GM13976 (cell line): ENCODE measurements around the gene TEDC1.

Experiments used
- DNase-seq: peaks from one replicate; pipeline ENCODE4 v3.0.0; 2012; ENCODE audit warnings: low spot score
- CTCF ChIP-seq: IDR thresholded peaks from 2 replicates; pipeline ENCODE4 v1.5.1; 2012; ENCODE audit warnings: borderline replicate concordance, mild to moderate bottlenecking; ENCODE audit not compliant: insufficient read depth; ENCODE audit errors: extremely low read depth, missing control alignments, control extremely low read depth
- in situ Hi-C: fragments of 300-500 bp; cut with MboI; formaldehyde crosslinking; loops from one replicate; pipeline ENCODE4 v1.12.0; 2022; ENCODE audit warnings: low sequenced_read_pairs, mixed read lengths, inconsistent platforms; ENCODE audit not compliant: unreplicated experiment

The TEDC1 gene

GRCh38 chr14:105490572-105491365 lies at the start of gene TEDC1:
TEDC1 (plus strand) TSS chr14:105491246; CDS start chr14:105491376, 130 bp downstream.
- in situ Hi-C loops, result no loop called here
- DNase-seq, result peak; percentile 96
- peak; percentile 98 for TF ChIP-seq CTCF

GRCh38 chr14:105442125-105442524 lies 48.9 kb upstream of the TEDC1 start:
- in situ Hi-C loops, result no loop called here
- TF ChIP-seq CTCF, result no peak
- DNase-seq, result no peak

GRCh38 chr14:105442834-105443233 lies 48.2 kb upstream of the TEDC1 start:
- no peak for TF ChIP-seq CTCF
- in situ Hi-C loops, result no loop called here
- DNase-seq, result no peak

GRCh38 chr14:105444859-105445258 lies 46.2 kb upstream of the TEDC1 start:
- TF ChIP-seq CTCF, result no peak
- in situ Hi-C loops, result no loop called here
- no peak for DNase-seq

GRCh38 chr14:105445290-105445689 lies 45.8 kb upstream of the TEDC1 start:
- no peak for TF ChIP-seq CTCF
- no peak for DNase-seq
- in situ Hi-C loops, result no loop called here

GRCh38 chr14:105445901-105446845 lies 44.9 kb upstream of the TEDC1 start:
- in situ Hi-C loops, result no loop called here
- no peak for TF ChIP-seq CTCF
- no peak for DNase-seq
